Femur (tissue), 1 donor: ENCODE data around the gene FREM1.

ENCODE experiments used
- DNase-seq: peaks from one replicate; pipeline ENCODE4 v3.0.0-alpha.2; 2017

The FREM1 gene

GRCh38 chr9:14868772-14869583 is 41.2 kb downstream of the FREM1 start:
- DNase-seq: no peak

- no peak for DNase-seq
These were observed 41.8 kb downstream of the FREM1 start for GRCh38 chr9:14868418-14868771.

- no peak for DNase-seq
These were observed 44.0 kb downstream of the FREM1 start for GRCh38 chr9:14866200-14866749.

- no peak for DNase-seq
These were observed 45.9 kb downstream of the FREM1 start for GRCh38 chr9:14864309-14864708.

- DNase-seq: no peak
These were observed 46.8 kb downstream of the FREM1 start for GRCh38 chr9:14863402-14863801.

- DNase-seq: no peak
These were observed 52.6 kb downstream of the FREM1 start for GRCh38 chr9:14857449-14858305.

- no peak for DNase-seq
These were observed 60.4 kb downstream of the FREM1 start for GRCh38 chr9:14849851-14850250.

- DNase-seq: no peak
These were observed 60.9 kb downstream of the FREM1 start for GRCh38 chr9:14849296-14849695.

GRCh38 chr9:14846871-14847311 is 63.3 kb downstream of the FREM1 start:
- peak; percentile 37 for DNase-seq

GRCh38 chr9:14843163-14843562 is 67.1 kb downstream of the FREM1 start:
- DNase-seq: no peak

GRCh38 chr9:14842269-14842668 is 68.0 kb downstream of the FREM1 start:
- DNase-seq: no peak

GRCh38 chr9:14838701-14839100 is 71.5 kb downstream of the FREM1 start:
- no peak for DNase-seq

- DNase-seq: no peak
These were observed 73.3 kb downstream of the FREM1 start for GRCh38 chr9:14836885-14837284.

GRCh38 chr9:14831661-14832060 is 78.6 kb downstream of the FREM1 start:
- DNase-seq: no peak

- DNase-seq: no peak
These were observed 79.2 kb downstream of the FREM1 start for GRCh38 chr9:14831074-14831473.

GRCh38 chr9:14830057-14830456 is 80.2 kb downstream of the FREM1 start:
- no peak for DNase-seq

- no peak for DNase-seq
These were observed 81.0 kb downstream of the FREM1 start for GRCh38 chr9:14829204-14829603.

- DNase-seq: no peak
These were observed 82.4 kb downstream of the FREM1 start for GRCh38 chr9:14827805-14828204.

- no peak for DNase-seq
These were observed 85.7 kb downstream of the FREM1 start for GRCh38 chr9:14824481-14824880.

- no peak for DNase-seq
These were observed 86.4 kb downstream of the FREM1 start for GRCh38 chr9:14823800-14824199.

GRCh38 chr9:14822666-14823065 is 87.6 kb downstream of the FREM1 start:
- DNase-seq: no peak

- DNase-seq: no peak
These were observed 91.0 kb downstream of the FREM1 start for GRCh38 chr9:14819183-14819582.

GRCh38 chr9:14814249-14814628 is 96.0 kb downstream of the FREM1 start:
- no peak for DNase-seq
